GM12878 (cell line): Measurements from ENCODE around the gene FAM187B.

Experiments used
- CBX5 ChIP-seq: sonication (generic); IDR thresholded peaks from 2 replicates; pipeline ENCODE4 v1.6.1; 2016; ENCODE audit warnings: low read depth, moderate library complexity, mild to moderate bottlenecking, inconsistent platforms
- CEBPB ChIP-seq, 2 experiments: fragments of 150-350 bp in 1 of 2; IDR thresholded peaks; 2 replicates each; pipeline ENCODE4 v1.6.1; 2012 to 2014; ENCODE audit warnings: low read depth in 2 of 2, low read length in 2 of 2, borderline replicate concordance in 1 of 2, inconsistent platforms in 1 of 2
- CHD2 ChIP-seq: IDR thresholded peaks from 2 replicates; pipeline ENCODE4 v1.6.1; 2011; ENCODE audit warnings: low read depth, low read length, improper control_type of control experiment, borderline replicate concordance
- CTCF ChIP-seq, 3 experiments: IDR thresholded peaks in 2 of 3; conservative IDR thresholded peaks in 1 of 3; 2 replicates each; pipeline ENCODE4 v1.5.1; 2011; ENCODE audit warnings: low read depth in 3 of 3, low read length in 3 of 3, mild to moderate bottlenecking in 3 of 3, control low read depth in 2 of 3, moderate library complexity in 2 of 3, inconsistent platforms in 1 of 3, mixed read lengths in 1 of 3; ENCODE audit not compliant: control insufficient read depth in 2 of 3, insufficient read depth in 1 of 3; ENCODE audit errors: extremely low read depth in 1 of 3
- RBBP5 ChIP-seq: fragments of 200-600 bp; sonication (generic); conservative IDR thresholded peaks from 2 replicates; pipeline ENCODE4 v1.6.1; 2016
- ZBTB40 ChIP-seq: fragments of 450-650 bp; IDR thresholded peaks from 2 replicates; pipeline ENCODE4 v1.6.1; 2016; ENCODE audit warnings: mild to moderate bottlenecking, moderate library complexity, borderline replicate concordance
- TF ChIP-seq, protein P1 (sequence below): fragments of 450-650 bp; IDR thresholded peaks from 2 replicates; pipeline ENCODE4 v1.6.1; 2016; ENCODE audit warnings: mild to moderate bottlenecking

- no peak for TF ChIP-seq CBX5
- TF ChIP-seq ZBTB40, result no peak
- TF ChIP-seq CTCF (IDR thresholded peaks at IDR 0.05 in 2 of 3, conservative IDR thresholded peaks at IDR 0.05 in 1 of 3; ENCODE audit: control insufficient read depth in 2 of 3, extremely low read depth in 1 of 3, insufficient read depth in 1 of 3, low read depth in 3 of 3, low read length in 3 of 3), result no peak
- TF ChIP-seq CHD2, result no peak
- TF ChIP-seq RBBP5, result no peak
- TF ChIP-seq, protein P1, sequence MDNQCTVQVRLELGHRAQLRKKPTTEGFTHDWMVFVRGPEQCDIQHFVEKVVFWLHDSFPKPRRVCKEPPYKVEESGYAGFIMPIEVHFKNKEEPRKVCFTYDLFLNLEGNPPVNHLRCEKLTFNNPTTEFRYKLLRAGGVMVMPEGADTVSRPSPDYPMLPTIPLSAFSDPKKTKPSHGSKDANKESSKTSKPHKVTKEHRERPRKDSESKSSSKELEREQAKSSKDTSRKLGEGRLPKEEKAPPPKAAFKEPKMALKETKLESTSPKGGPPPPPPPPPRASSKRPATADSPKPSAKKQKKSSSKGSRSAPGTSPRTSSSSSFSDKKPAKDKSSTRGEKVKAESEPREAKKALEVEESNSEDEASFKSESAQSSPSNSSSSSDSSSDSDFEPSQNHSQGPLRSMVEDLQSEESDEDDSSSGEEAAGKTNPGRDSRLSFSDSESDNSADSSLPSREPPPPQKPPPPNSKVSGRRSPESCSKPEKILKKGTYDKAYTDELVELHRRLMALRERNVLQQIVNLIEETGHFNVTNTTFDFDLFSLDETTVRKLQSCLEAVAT, result no peak
- no peak for TF ChIP-seq CEBPB (IDR thresholded peaks at IDR 0.05; ENCODE audit: borderline replicate concordance in 1 of 2, low read depth in 2 of 2, low read length in 2 of 2)
Observed at GRCh38 chr19:35274323-35274722, 45.8 kb upstream of the FAM187B start.
